Sigmoid colon (tissue), 7 donors: ENCODE data around the gene TCF7. TPM values are rescaled to one million over a fixed set of nuclear protein-coding genes. Genes with fewer than 3 reads are reported as not detected.
A peak's percentile ranks its signal among the peaks of the same experiment; 100 is the strongest.

Source experiments
- DNase-seq: peaks from one replicate; pipeline ENCODE4 v3.0.0-alpha.2; 2019
- H3K27ac ChIP-seq, 4 donors: fragments of 200-600 bp; sonication (generic); one replicate each; pipeline ENCODE4 v1.5.1; 2016 to 2019; ENCODE audit warnings: mild to moderate bottlenecking in 1 of 4
- H3K27me3 ChIP-seq, 3 donors: fragments of 200-600 bp; sonication (generic); one replicate each; pipeline ENCODE4 v1.5.1; 2019; ENCODE audit warnings: mild to moderate bottlenecking in 1 of 3
- H3K36me3 ChIP-seq, 4 donors: fragments of 200-600 bp; sonication (generic); one replicate each; pipeline ENCODE4 v1.5.1; 2016 to 2019
- H3K4me1 ChIP-seq, 4 donors: fragments of 200-600 bp; sonication (generic); one replicate each; pipeline ENCODE4 v1.5.1; 2017 to 2019
- H3K4me3 ChIP-seq, 4 donors: fragments of 200-600 bp; sonication (generic); one replicate each; pipeline ENCODE4 v1.5.1; 2017 to 2019; ENCODE audit warnings: mild to moderate bottlenecking in 2 of 4, moderate library complexity in 1 of 4
- H3K9me3 ChIP-seq, 4 donors: fragments of 200-600 bp in 3 of 4; sonication (generic) in 3 of 4; one replicate each; pipeline versions ENCODE4 v1.5.1 to v1.6.1; 2013 to 2019
- CTCF ChIP-seq, 4 experiments: fragments of 450-650 bp in 3 of 4; fragments of 200-600 bp in 1 of 4; IDR thresholded peaks; one replicate each; pipeline ENCODE4 v1.5.1; 2016 to 2019; ENCODE audit warnings: antibody characterized with exemption in 4 of 4, mild to moderate bottlenecking in 3 of 4, moderate library complexity in 2 of 4
- EP300 ChIP-seq, 4 donors: sonication (generic); formaldehyde crosslinking; IDR thresholded peaks; one replicate each; pipeline ENCODE4 v1.6.1; 2017; ENCODE audit warnings: antibody characterized with exemption in 4 of 4
- POLR2A ChIP-seq, 2 donors: fragments of 450-650 bp; IDR thresholded peaks; one replicate each; pipeline ENCODE4 v1.6.1; 2016; ENCODE audit warnings: antibody characterized with exemption in 2 of 2, mild to moderate bottlenecking in 2 of 2, moderate library complexity in 2 of 2
- POLR2AphosphoS5 ChIP-seq, 4 donors: sonication (generic); formaldehyde crosslinking; IDR thresholded peaks; one replicate each; pipeline ENCODE4 v1.6.1; 2017; ENCODE audit warnings: antibody characterized with exemption in 4 of 4
- WGBS, 2 donors: extraction: QIAGEN DNeasy Blood & Tissue Kit; methylation state at CpG; one replicate each; pipeline ENCODE4 v1.1.7; 2013; 5-methylcytosine and 5-hydroxymethylcytosine counted together
- intact Hi-C: fragments of 100-400 bp; cut with DNase I; formaldehyde crosslinking; loops from one replicate; pipeline ENCODE4 v1.15.1; 2023
- polyA plus RNA-seq, 3 donors: library from polyadenylated mRNA; stranded (reverse); fragments of 200-250 nt; gene quantifications; one replicate each; pipeline ENCODE4 v1.2.3, GENCODE V29; 2013
- total RNA-seq, 4 donors: library from RNA; depleted of rRNA; stranded (reverse); fragments of >200 nt; gene quantifications; one replicate each; pipeline ENCODE4 v1.1.0, GENCODE V29; 2016
- donor health status: healthy with polysubstance abuse.
- donor health status: Bipolar disorder and iron deficiency.
- donor health status: healthy.

The TCF7 gene
- total and polyA plus RNA-seq, 7 donors: 0.36 to 38.4 (median 1.5) TPM

- H3K27me3 ChIP-seq: no peaks in the 10 kb centered on the region
- H3K27ac ChIP-seq: peak overlapping the region; percentile 37 to 66 (median 42)
- TF ChIP-seq POLR2A (IDR thresholded peaks at IDR 0.05) (no peak), EP300 (IDR thresholded peaks at IDR 0.05) (no peak), POLR2AphosphoS5 (IDR thresholded peaks at IDR 0.05) (peak in 2 of 4 donors; percentile 10 to 13)
Measured at GRCh38 chr5:134125039-134126015, 10.8 kb downstream of the TCF7 start.

GRCh38 chr5:134127376-134127861 lies 12.9 kb downstream of the TCF7 start:
- Histone ChIP-seq H3K4me1 (peaks cover 0 to 17% (median 13%) of the 10 kb centered on the region in 4 donors), H3K27ac (peak overlapping the region in 1 of 4 donors; percentile 17), H3K4me3 (no peak overlapping the region), H3K9me3 (no peaks in the 10 kb centered on the region), H3K36me3 (peaks cover 0 to 32% (median 0%) of the 10 kb centered on the region in 4 donors), H3K27me3 (no peaks in the 10 kb centered on the region)
- 70 to 76% methylated on average over 15 of the region's 15 CpGs for WGBS, 2 donors
- no peak for DNase-seq
- no peak for TF ChIP-seq POLR2AphosphoS5 (IDR thresholded peaks at IDR 0.05)
- no peak for TF ChIP-seq EP300 (IDR thresholded peaks at IDR 0.05)
- no peak for TF ChIP-seq POLR2A (IDR thresholded peaks at IDR 0.05)
- TF ChIP-seq CTCF (IDR thresholded peaks at IDR 0.05): no peak
- intact Hi-C loops: no loop called here

More at GRCh38 chr5:134125039-134126015, 10.8 kb downstream of the TCF7 start:
- no peak for DNase-seq
- Histone ChIP-seq H3K4me1 (peaks cover 0 to 17% (median 13%) of the 10 kb centered on the region in 4 donors), H3K9me3 (no peaks in the 10 kb centered on the region), H3K36me3 (peaks cover 0 to 18% (median 0%) of the 10 kb centered on the region in 4 donors), H3K4me3 (no peak overlapping the region)
- intact Hi-C loops: no loop called here
- 47 to 51% methylated on average over 14 of the region's 14 CpGs for WGBS, 2 donors

GRCh38 chr5:134127988-134128647 lies 13.6 kb downstream of the TCF7 start:
- H3K4me1 ChIP-seq: peaks cover 0 to 17% (median 13%) of the 10 kb centered on the region in 4 donors
- H3K27ac ChIP-seq: peak overlapping the region in 1 of 4 donors; percentile 17

GRCh38 chr5:134128648-134128995 lies 14.1 kb downstream of the TCF7 start:
- intact Hi-C loops: no loop called here
- 73 to 87% methylated on average over 5 of the region's 5 CpGs for WGBS, 2 donors
- no peaks in the 10 kb centered on the region for H3K27me3 ChIP-seq
- H3K4me1 ChIP-seq: peaks cover 0 to 17% (median 13%) of the 10 kb centered on the region in 4 donors
- H3K4me3 ChIP-seq: no peak overlapping the region
- peaks cover 0 to 35% (median 0%) of the 10 kb centered on the region in 4 donors for H3K36me3 ChIP-seq
- no peaks in the 10 kb centered on the region for H3K9me3 ChIP-seq
- DNase-seq: no peak
- no peak overlapping the region for H3K27ac ChIP-seq
- TF ChIP-seq CTCF (IDR thresholded peaks at IDR 0.05) (no peak), EP300 (IDR thresholded peaks at IDR 0.05) (no peak), POLR2A (IDR thresholded peaks at IDR 0.05) (no peak), POLR2AphosphoS5 (IDR thresholded peaks at IDR 0.05) (no peak)

More at GRCh38 chr5:134127988-134128647, 13.6 kb downstream of the TCF7 start:
- 78 to 92% methylated on average over 18 of the region's 18 CpGs for WGBS, 2 donors
- Histone ChIP-seq H3K27me3 (no peaks in the 10 kb centered on the region), H3K9me3 (no peaks in the 10 kb centered on the region), H3K36me3 (peaks cover 0 to 32% (median 0%) of the 10 kb centered on the region in 4 donors), H3K4me3 (no peak overlapping the region)
- DNase-seq: no peak
- TF ChIP-seq CTCF (IDR thresholded peaks at IDR 0.05): no peak
- TF ChIP-seq EP300 (IDR thresholded peaks at IDR 0.05): no peak
- no peak for TF ChIP-seq POLR2A (IDR thresholded peaks at IDR 0.05)
- no peak for TF ChIP-seq POLR2AphosphoS5 (IDR thresholded peaks at IDR 0.05)
- intact Hi-C loops: no loop called here
